H9 (cell line): Measurements from ENCODE around the gene FAM110C. TPM values are rescaled to one million over a fixed set of nuclear protein-coding genes. Genes with fewer than 3 reads are reported as not detected.

ENCODE experiments used
- DNase-seq: peaks from one replicate; pipeline ENCODE4 v3.0.0-alpha.2; 2017
- H2AFZ ChIP-seq: one replicate; pipeline ENCODE4 v1.6.1; 2013; ENCODE audit warnings: mild to moderate bottlenecking, low read length, control low read depth, moderate library complexity
- H2AK5ac ChIP-seq: 2 replicates; pipeline ENCODE4 v1.6.1; 2013; ENCODE audit warnings: low read length, control low read depth, mixed read lengths; ENCODE audit not compliant: insufficient read length
- H2BK120ac ChIP-seq: one replicate; pipeline ENCODE4 v1.6.1; 2013; ENCODE audit warnings: low read depth, mild to moderate bottlenecking, low read length, control low read depth, inconsistent platforms; ENCODE audit not compliant: poor library complexity, severe bottlenecking
- H2BK12ac ChIP-seq: 2 replicates; pipeline ENCODE4 v1.6.1; 2013; ENCODE audit warnings: low read length, control low read depth, mixed read lengths, low read depth; ENCODE audit not compliant: insufficient read length
- H2BK15ac ChIP-seq: 2 replicates; pipeline ENCODE4 v1.6.1; 2013; ENCODE audit warnings: low read depth, low read length, control low read depth
- H2BK20ac ChIP-seq: one replicate; pipeline ENCODE4 v1.6.1; 2013; ENCODE audit warnings: low read depth, mild to moderate bottlenecking, low read length, control low read depth, inconsistent platforms; ENCODE audit not compliant: poor library complexity, severe bottlenecking
- H2BK5ac ChIP-seq: 2 replicates; pipeline ENCODE4 v1.6.1; 2013; ENCODE audit warnings: low read length, control low read depth, mixed read lengths; ENCODE audit not compliant: insufficient read length
- H3K14ac ChIP-seq: 2 replicates; pipeline ENCODE4 v1.6.1; 2013; ENCODE audit warnings: low read length, control low read depth; ENCODE audit not compliant: insufficient read depth
- H3K18ac ChIP-seq: 2 replicates; pipeline ENCODE4 v1.6.1; 2013; ENCODE audit warnings: low read depth, mild to moderate bottlenecking, mixed read lengths, low read length, control low read depth; ENCODE audit not compliant: insufficient read length
- H3K23ac ChIP-seq: 2 replicates; pipeline ENCODE4 v1.6.1; 2013; ENCODE audit warnings: low read length, control low read depth, mixed read lengths, low read depth; ENCODE audit not compliant: insufficient read length
- H3K23me2 ChIP-seq: 2 replicates; pipeline ENCODE4 v1.6.1; 2013; ENCODE audit warnings: low read depth, mild to moderate bottlenecking, mixed read lengths, low read length, control low read depth; ENCODE audit not compliant: insufficient read length, poor library complexity, severe bottlenecking
- H3K27ac ChIP-seq: 2 replicates; pipeline ENCODE4 v1.5.1; 2013; ENCODE audit warnings: low read length, control low read depth, mixed read lengths, low read depth; ENCODE audit not compliant: insufficient read length
- H3K27me3 ChIP-seq: 2 replicates; pipeline ENCODE4 v1.6.1; 2013; ENCODE audit warnings: low read length, control low read depth, inconsistent platforms; ENCODE audit not compliant: insufficient read depth
- H3K4ac ChIP-seq: 2 replicates; pipeline ENCODE4 v1.6.1; 2013; ENCODE audit warnings: low read depth, mild to moderate bottlenecking, control low read depth, inconsistent platforms, low read length, moderate library complexity
- H3K4me1 ChIP-seq: 2 replicates; pipeline ENCODE4 v1.6.1; 2013; ENCODE audit warnings: low read length, control low read depth, inconsistent platforms; ENCODE audit not compliant: insufficient read depth
- H3K4me2 ChIP-seq: 2 replicates; pipeline ENCODE4 v1.6.1; 2013; ENCODE audit warnings: low read length, control low read depth, mixed read lengths; ENCODE audit not compliant: insufficient read length, insufficient read depth
- H3K56ac ChIP-seq: 2 replicates; pipeline ENCODE4 v1.6.1; 2013; ENCODE audit warnings: low read depth, mild to moderate bottlenecking, mixed read lengths, low read length, control low read depth; ENCODE audit not compliant: insufficient read length
- H3K79me1 ChIP-seq: 2 replicates; pipeline ENCODE4 v1.6.1; 2013; ENCODE audit warnings: low read depth, mild to moderate bottlenecking, moderate library complexity, low read length, control low read depth, inconsistent platforms; ENCODE audit not compliant: insufficient read depth, poor library complexity, severe bottlenecking
- H3K79me2 ChIP-seq: 2 replicates; pipeline ENCODE4 v1.6.1; 2013; ENCODE audit warnings: low read length, control low read depth, inconsistent platforms; ENCODE audit not compliant: insufficient read depth
- H3K9ac ChIP-seq: 2 replicates; pipeline ENCODE4 v1.6.1; 2013; ENCODE audit warnings: low read length, control low read depth, mixed read lengths; ENCODE audit not compliant: insufficient read length; ENCODE audit errors: extremely low read depth
- H3K9me3 ChIP-seq: one replicate; pipeline ENCODE4 v1.6.1; 2013; ENCODE audit warnings: low read depth, low read length, inconsistent platforms; ENCODE audit not compliant: control insufficient read depth
- H3T11ph ChIP-seq: one replicate; pipeline ENCODE4 v1.6.1; 2013; ENCODE audit warnings: mild to moderate bottlenecking, low read length, control low read depth, inconsistent platforms
- H4K20me1 ChIP-seq: one replicate; pipeline ENCODE4 v1.6.1; 2013; ENCODE audit not compliant: control insufficient read depth, insufficient read length, insufficient read depth
- H4K5ac ChIP-seq: 2 replicates; pipeline ENCODE4 v1.6.1; 2013; ENCODE audit warnings: low read depth, mild to moderate bottlenecking, mixed read lengths, low read length, control low read depth; ENCODE audit not compliant: insufficient read length
- H4K8ac ChIP-seq: replicated peaks from 2 replicates; pipeline ENCODE4 v1.6.1; 2013; ENCODE audit warnings: low read length, control low read depth, mixed read lengths, low read depth; ENCODE audit not compliant: insufficient read length
- H4K91ac ChIP-seq: 2 replicates; pipeline ENCODE4 v1.6.1; 2013; ENCODE audit warnings: low read depth, mild to moderate bottlenecking, moderate library complexity, mixed read lengths, low read length, control low read depth; ENCODE audit not compliant: insufficient read length
- H3K27ac Mint-ChIP-seq, 3 experiments: 2 replicates in 2 of 3; 3 replicates in 1 of 3; pipeline ENCODE4 v1.8.0; 2020 to 2021; ENCODE audit warnings: mixed read lengths in 3 of 3, mild to moderate bottlenecking in 1 of 3, moderate library complexity in 1 of 3
- H3K27me3 Mint-ChIP-seq: 2 replicates; pipeline ENCODE4 v1.8.0; 2021; ENCODE audit warnings: low read depth, mild to moderate bottlenecking, moderate library complexity, mixed read lengths
- H3K36me3 Mint-ChIP-seq, 3 experiments: 2 replicates in 2 of 3; 3 replicates in 1 of 3; pipeline ENCODE4 v1.8.0; 2020 to 2021; ENCODE audit warnings: low read depth in 3 of 3, mixed read lengths in 3 of 3; ENCODE audit not compliant: insufficient read depth in 1 of 3
- H3K4me1 Mint-ChIP-seq, 2 experiments: 2 replicates each; pipeline ENCODE4 v1.8.0; 2020; ENCODE audit warnings: mixed read lengths in 2 of 2
- H3K4me3 Mint-ChIP-seq, 2 experiments: 2 replicates in 1 of 2; 3 replicates in 1 of 2; pipeline ENCODE4 v1.8.0; 2020 to 2021; ENCODE audit warnings: mild to moderate bottlenecking in 2 of 2, mixed read lengths in 2 of 2, moderate library complexity in 1 of 2
- H3K9me3 Mint-ChIP-seq, 2 experiments: 2 replicates in 1 of 2; 3 replicates in 1 of 2; pipeline ENCODE4 v1.8.0; 2020; ENCODE audit warnings: mild to moderate bottlenecking in 2 of 2, mixed read lengths in 2 of 2, moderate library complexity in 1 of 2
- CTCF ChIP-seq: fragments of 200-600 bp; sonication (generic); conservative IDR thresholded peaks from 3 replicates; pipeline ENCODE4 v1.8.0; 2021; ENCODE audit warnings: antibody characterized with exemption, mild to moderate bottlenecking
- WGBS: extraction: QIAGEN DNeasy Blood & Tissue Kit; methylation state at CpG from one replicate; pipeline ENCODE4 v1.1.7; 2013; ENCODE audit warnings: missing lambda C conversion rate, low lambda C conversion rate, mixed read lengths; ENCODE audit not compliant: insufficient read length; ENCODE audit errors: extremely low coverage; 5-methylcytosine and 5-hydroxymethylcytosine counted together
- total RNA-seq: library from RNA; stranded (reverse); gene quantifications from 2 replicates; pipeline ENCODE4 v1.2.1, GENCODE V29; 2021

FAM110C gene
- total RNA-seq, 1 experiment from 2014 or later = 3.4 TPM

GRCh38 chr2:66853-67252 lies 20.5 kb upstream of the FAM110C start:
- no peaks in the 10 kb centered on the region for H3K9me3 Mint-ChIP-seq
- H2BK20ac ChIP-seq = no peak overlapping the region
- H3K79me2 ChIP-seq = no peaks in the 10 kb centered on the region
- H3K9ac ChIP-seq = no peak overlapping the region
- H3K27me3 ChIP-seq = no peaks in the 10 kb centered on the region
- no peak overlapping the region for H4K91ac ChIP-seq
- no peak overlapping the region for H2BK120ac ChIP-seq
- H2BK5ac ChIP-seq = no peak overlapping the region
- no peaks in the 10 kb centered on the region for H3K9me3 ChIP-seq
- no peak overlapping the region for H2BK12ac ChIP-seq
- H2BK15ac ChIP-seq = no peak overlapping the region
- H3K27me3 Mint-ChIP-seq = peaks cover 6% of the 10 kb centered on the region; the same call in 1 of the 2 replicates
- no peak for TF ChIP-seq CTCF
- peaks cover 4% of the 10 kb centered on the region; the same call in 1 of the 2 replicates for H3K4me1 ChIP-seq
- H3K23me2 ChIP-seq = no peaks in the 10 kb centered on the region
- H3K27ac ChIP-seq = no peak overlapping the region
- H3K56ac ChIP-seq = no peak overlapping the region
- no peak for DNase-seq
- no peak overlapping the region for H3K4ac ChIP-seq
- H3K23ac ChIP-seq = no peak overlapping the region
- no peak overlapping the region for H2AFZ ChIP-seq
- WGBS = no CpG with 5 or more reads among the region's 17 CpGs
- no peak overlapping the region for H4K8ac ChIP-seq
- H3K18ac ChIP-seq = no peak overlapping the region
- no peak overlapping the region for H3T11ph ChIP-seq
- no peak overlapping the region for H3K27ac Mint-ChIP-seq
- H3K4me1 Mint-ChIP-seq = peaks cover 23 to 25% of the 10 kb centered on the region in 2 experiments
- H3K79me1 ChIP-seq = no peaks in the 10 kb centered on the region
- H3K4me2 ChIP-seq = no peak overlapping the region
- H2AK5ac ChIP-seq = no peak overlapping the region
- no peak overlapping the region for H4K5ac ChIP-seq
- no peaks in the 10 kb centered on the region for H4K20me1 ChIP-seq
- H3K4me3 Mint-ChIP-seq = no peak overlapping the region
- H3K14ac ChIP-seq = no peak overlapping the region
- no peaks in the 10 kb centered on the region for H3K36me3 Mint-ChIP-seq
